Measurements from ENCODE around the gene IGHMBP2.

The IGHMBP2 gene

GRCh38 chr11:68935516-68936357, 32.0 kb downstream of the IGHMBP2 start:
- Histone ChIP-seq H3K36me3 (replicated peaks in 1 of 2; ENCODE audit: control insufficient read depth in 2 of 2, insufficient read depth in 2 of 2, low read length in 2 of 2) (peaks cover 37 to 88% of the 10 kb centered on the region in 2 donors), H3K14ac (ENCODE audit: low read length) (no peak overlapping the region), H3K9me3 (replicated peaks in 1 of 2; ENCODE audit: control insufficient read depth in 2 of 2, insufficient read depth in 1 of 2, low read depth in 1 of 2, low read length in 2 of 2) (no peaks in the 10 kb centered on the region), H3K4me2 (ENCODE audit: insufficient read depth, low read length, poor library complexity, severe bottlenecking) (no peak overlapping the region), H3K23ac (ENCODE audit: low read depth, low read length, poor library complexity) (no peak overlapping the region), H4K8ac (ENCODE audit: low read depth, low read length) (no peak overlapping the region), H2AFZ (ENCODE audit: low read length) (no peak overlapping the region), H2BK12ac (ENCODE audit: low read length) (no peak overlapping the region), H2AK5ac (ENCODE audit: low read depth, low read length) (no peak overlapping the region), H4K91ac (ENCODE audit: low read depth, low read length, poor library complexity) (no peak overlapping the region), H3K79me1 (ENCODE audit: low read depth, low read length) (peaks cover 1% of the 10 kb centered on the region), H2BK5ac (ENCODE audit: low read length) (no peak overlapping the region), H3K4me3 (ENCODE audit: low read length in 2 of 2) (no peak overlapping the region), H3K4me1 (ENCODE audit: control insufficient read depth in 2 of 2, insufficient read depth in 1 of 2, low read depth in 1 of 2, low read length in 2 of 2) (no peaks in the 10 kb centered on the region), H3K9ac (ENCODE audit: low read depth, low read length, poor library complexity) (no peak overlapping the region), H3K27me3 (ENCODE audit: control insufficient read depth in 3 of 3, insufficient read depth in 3 of 3, low read depth in 1 of 3, low read length in 3 of 3) (no peaks in the 10 kb centered on the region), H2BK15ac (ENCODE audit: low read length) (no peak overlapping the region), H3K4ac (ENCODE audit: low read length) (no peak overlapping the region), H3K18ac (ENCODE audit: low read length) (no peak overlapping the region), H2BK120ac (ENCODE audit: low read depth, low read length) (no peak overlapping the region), H3K27ac (replicated peaks; ENCODE audit: low read length) (no peak overlapping the region)
- no peak for DNase-seq (ENCODE audit: low spot score)
- no CpG with 5 or more reads among the region's 29 CpGs for WGBS, 2 donors (ENCODE audit: extremely low coverage in 2 of 2, insufficient read length in 2 of 2, insufficient replicate concordance in 1 of 2)

GRCh38 chr11:68936358-68936636, 32.6 kb downstream of the IGHMBP2 start:
- no peak overlapping the region for H2BK15ac ChIP-seq (ENCODE audit: low read length)
- no peak overlapping the region for H2AFZ ChIP-seq (ENCODE audit: low read length)
- H3K27me3 ChIP-seq (ENCODE audit: control insufficient read depth in 3 of 3, insufficient read depth in 3 of 3, low read depth in 1 of 3, low read length in 3 of 3), result no peaks in the 10 kb centered on the region
- no peak overlapping the region for H4K91ac ChIP-seq (ENCODE audit: low read depth, low read length, poor library complexity)
- no CpG with 5 or more reads among the region's 10 CpGs for WGBS, 2 donors (ENCODE audit: extremely low coverage in 2 of 2, insufficient read length in 2 of 2, insufficient replicate concordance in 1 of 2)
- no peaks in the 10 kb centered on the region for H3K4me1 ChIP-seq (ENCODE audit: control insufficient read depth in 2 of 2, insufficient read depth in 1 of 2, low read depth in 1 of 2, low read length in 2 of 2)
- H3K9me3 ChIP-seq (replicated peaks in 1 of 2; ENCODE audit: control insufficient read depth in 2 of 2, insufficient read depth in 1 of 2, low read depth in 1 of 2, low read length in 2 of 2), result no peaks in the 10 kb centered on the region
- H2BK120ac ChIP-seq (ENCODE audit: low read depth, low read length), result no peak overlapping the region
- DNase-seq (ENCODE audit: low spot score), result no peak
- no peak overlapping the region for H3K4ac ChIP-seq (ENCODE audit: low read length)
- H2AK5ac ChIP-seq (ENCODE audit: low read depth, low read length), result no peak overlapping the region
- H3K36me3 ChIP-seq (replicated peaks in 1 of 2; ENCODE audit: control insufficient read depth in 2 of 2, insufficient read depth in 2 of 2, low read length in 2 of 2), result peaks cover 34 to 85% of the 10 kb centered on the region in 2 donors
- H3K23ac ChIP-seq (ENCODE audit: low read depth, low read length, poor library complexity), result no peak overlapping the region
- no peak overlapping the region for H2BK5ac ChIP-seq (ENCODE audit: low read length)
- no peak overlapping the region for H3K9ac ChIP-seq (ENCODE audit: low read depth, low read length, poor library complexity)
- no peak overlapping the region for H3K14ac ChIP-seq (ENCODE audit: low read length)
- H4K8ac ChIP-seq (ENCODE audit: low read depth, low read length), result no peak overlapping the region
- H3K4me2 ChIP-seq (ENCODE audit: insufficient read depth, low read length, poor library complexity, severe bottlenecking), result no peak overlapping the region
- H3K27ac ChIP-seq (replicated peaks; ENCODE audit: low read length), result no peak overlapping the region
- no peak overlapping the region for H3K18ac ChIP-seq (ENCODE audit: low read length)
- H3K4me3 ChIP-seq (ENCODE audit: low read length in 2 of 2), result no peak overlapping the region
- peaks cover 1% of the 10 kb centered on the region for H3K79me1 ChIP-seq (ENCODE audit: low read depth, low read length)
- H2BK12ac ChIP-seq (ENCODE audit: low read length), result no peak overlapping the region

- Histone ChIP-seq H3K4ac (ENCODE audit: low read length) (no peak overlapping the region), H4K91ac (ENCODE audit: low read depth, low read length, poor library complexity) (no peak overlapping the region), H3K27ac (replicated peaks; ENCODE audit: low read length) (no peak overlapping the region), H2BK15ac (ENCODE audit: low read length) (no peak overlapping the region), H3K4me3 (ENCODE audit: low read length in 2 of 2) (peak overlapping the region in 1 of 2 donors; percentile 25), H2BK120ac (ENCODE audit: low read depth, low read length) (no peak overlapping the region), H3K9me3 (replicated peaks in 1 of 2; ENCODE audit: control insufficient read depth in 2 of 2, insufficient read depth in 1 of 2, low read depth in 1 of 2, low read length in 2 of 2) (no peaks in the 10 kb centered on the region), H2BK5ac (ENCODE audit: low read length) (no peak overlapping the region), H2AFZ (ENCODE audit: low read length) (no peak overlapping the region), H3K18ac (ENCODE audit: low read length) (no peak overlapping the region), H3K27me3 (ENCODE audit: control insufficient read depth in 3 of 3, insufficient read depth in 3 of 3, low read depth in 1 of 3, low read length in 3 of 3) (no peaks in the 10 kb centered on the region), H3K4me2 (ENCODE audit: insufficient read depth, low read length, poor library complexity, severe bottlenecking) (no peak overlapping the region), H3K9ac (ENCODE audit: low read depth, low read length, poor library complexity) (no peak overlapping the region), H2BK12ac (ENCODE audit: low read length) (no peak overlapping the region), H4K8ac (ENCODE audit: low read depth, low read length) (no peak overlapping the region), H3K4me1 (ENCODE audit: control insufficient read depth in 2 of 2, insufficient read depth in 1 of 2, low read depth in 1 of 2, low read length in 2 of 2) (no peaks in the 10 kb centered on the region), H3K36me3 (replicated peaks in 1 of 2; ENCODE audit: control insufficient read depth in 2 of 2, insufficient read depth in 2 of 2, low read length in 2 of 2) (peaks cover 34 to 87% of the 10 kb centered on the region in 2 donors), H3K23ac (ENCODE audit: low read depth, low read length, poor library complexity) (no peak overlapping the region), H2AK5ac (ENCODE audit: low read depth, low read length) (no peak overlapping the region), H3K79me1 (ENCODE audit: low read depth, low read length) (peaks cover 1% of the 10 kb centered on the region), H3K14ac (ENCODE audit: low read length) (no peak overlapping the region)
- WGBS, 2 donors (ENCODE audit: extremely low coverage in 2 of 2, insufficient read length in 2 of 2, insufficient replicate concordance in 1 of 2), result no CpG with 5 or more reads among the region's 29 CpGs
- no peak for DNase-seq (ENCODE audit: low spot score)
Observed at GRCh38 chr11:68936676-68937620, 33.3 kb downstream of the IGHMBP2 start.

- H3K27ac ChIP-seq (replicated peaks; ENCODE audit: low read length), result no peak overlapping the region
- H2BK15ac ChIP-seq (ENCODE audit: low read length), result no peak overlapping the region
- peak overlapping the region; percentile 32 for H3K14ac ChIP-seq (ENCODE audit: low read length)
- H3K27me3 ChIP-seq (ENCODE audit: control insufficient read depth in 3 of 3, insufficient read depth in 3 of 3, low read depth in 1 of 3, low read length in 3 of 3), result no peaks in the 10 kb centered on the region
- H2AK5ac ChIP-seq (ENCODE audit: low read depth, low read length), result no peak overlapping the region
- no peak overlapping the region for H3K23ac ChIP-seq (ENCODE audit: low read depth, low read length, poor library complexity)
- no peak overlapping the region for H2BK120ac ChIP-seq (ENCODE audit: low read depth, low read length)
- H4K8ac ChIP-seq (ENCODE audit: low read depth, low read length), result no peak overlapping the region
- no peak overlapping the region for H3K4me2 ChIP-seq (ENCODE audit: insufficient read depth, low read length, poor library complexity, severe bottlenecking)
- no peak overlapping the region for H2AFZ ChIP-seq (ENCODE audit: low read length)
- H2BK12ac ChIP-seq (ENCODE audit: low read length), result no peak overlapping the region
- no peak overlapping the region for H3K4me3 ChIP-seq (ENCODE audit: low read length in 2 of 2)
- H3K36me3 ChIP-seq (replicated peaks in 1 of 2; ENCODE audit: control insufficient read depth in 2 of 2, insufficient read depth in 2 of 2, low read length in 2 of 2), result peaks cover 34 to 82% of the 10 kb centered on the region in 2 donors
- H3K9ac ChIP-seq (ENCODE audit: low read depth, low read length, poor library complexity), result no peak overlapping the region
- H3K4ac ChIP-seq (ENCODE audit: low read length), result no peak overlapping the region
- H4K91ac ChIP-seq (ENCODE audit: low read depth, low read length, poor library complexity), result no peak overlapping the region
- no peaks in the 10 kb centered on the region for H3K4me1 ChIP-seq (ENCODE audit: control insufficient read depth in 2 of 2, insufficient read depth in 1 of 2, low read depth in 1 of 2, low read length in 2 of 2)
- H3K79me1 ChIP-seq (ENCODE audit: low read depth, low read length), result peaks cover 1% of the 10 kb centered on the region
- H3K18ac ChIP-seq (ENCODE audit: low read length), result no peak overlapping the region
- no peaks in the 10 kb centered on the region for H3K9me3 ChIP-seq (replicated peaks in 1 of 2; ENCODE audit: control insufficient read depth in 2 of 2, insufficient read depth in 1 of 2, low read depth in 1 of 2, low read length in 2 of 2)
- no peak overlapping the region for H2BK5ac ChIP-seq (ENCODE audit: low read length)
- no CpG with 5 or more reads among the region's 18 CpGs for WGBS, 2 donors (ENCODE audit: extremely low coverage in 2 of 2, insufficient read length in 2 of 2, insufficient replicate concordance in 1 of 2)
- no peak for DNase-seq (ENCODE audit: low spot score)
Observed at GRCh38 chr11:68938088-68938487, 34.4 kb downstream of the IGHMBP2 start.

Data from neuronal stem cell (in vitro differentiated cells).